ENCODE data around the gene FEM1C. TPM values are rescaled to one million over a fixed set of nuclear protein-coding genes. Genes with fewer than 3 reads are reported as not detected.

Gene FEM1C
- total and polyA plus RNA-seq, 10 donors, result 3.1 to 22.7 (median 16.9) TPM

- intact Hi-C loops (cut with DNase I; ENCODE audit: low total_unique reads), result no loop called here
Measured at GRCh38 chr5:115580941-115581340, 36.4 kb upstream of the FEM1C start.

DNA sequence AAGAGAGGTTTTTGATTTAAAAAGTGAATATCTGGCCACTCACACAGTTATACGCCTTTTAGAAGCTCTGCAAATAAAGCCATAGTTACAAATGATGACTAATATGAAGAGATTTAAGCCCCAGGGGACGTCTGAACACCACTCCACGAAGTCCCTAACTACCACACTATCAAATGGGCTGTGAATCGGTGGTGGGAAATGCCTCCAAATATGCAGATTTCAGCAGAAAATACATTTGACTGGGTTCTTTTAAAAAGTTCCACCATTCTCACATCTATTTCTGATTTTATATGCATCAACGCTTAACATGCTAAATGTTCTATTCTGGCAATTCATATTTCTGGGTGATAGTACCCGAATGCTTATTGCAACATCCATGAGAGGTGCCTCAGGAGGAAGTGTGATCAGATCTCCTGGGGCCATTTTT, 35.2 kb upstream of the FEM1C start:
- TF ChIP-seq POLR2A (IDR thresholded peaks at IDR 0.05) (no peak), POLR2AphosphoS5 (IDR thresholded peaks at IDR 0.05) (no peak), CTCF (IDR thresholded peaks at IDR 0.05 in 8 of 11, conservative IDR thresholded peaks at IDR 0.05 in 3 of 11) (no peak)
- WGBS, 5 donors, result 62 to 75% (median 67%) methylated on average over 6 of the region's 6 CpGs

More at GRCh38 chr5:115580941-115581340, 36.4 kb upstream of the FEM1C start:
- Histone ChIP-seq H3K27me3 (replicated peaks in 1 of 7) (no peaks in the 10 kb centered on the region), H3K27ac (no peak overlapping the region), H3K4me1 (peaks cover 0 to 17% (median 0%) of the 10 kb centered on the region in 6 donors), H3K4me3 (no peak overlapping the region), H3K36me3 (peaks cover 0 to 14% (median 0%) of the 10 kb centered on the region in 6 donors), H3K9me3 (no peaks in the 10 kb centered on the region)
- DNase-seq, result no peak
- 88 to 98% (median 94%) methylated on average over 2 of the region's 2 CpGs for WGBS, 5 donors
- TF ChIP-seq CTCF (IDR thresholded peaks at IDR 0.05 in 8 of 11, conservative IDR thresholded peaks at IDR 0.05 in 3 of 11) (no peak), POLR2A (IDR thresholded peaks at IDR 0.05) (no peak), POLR2AphosphoS5 (IDR thresholded peaks at IDR 0.05) (no peak)

DNA sequence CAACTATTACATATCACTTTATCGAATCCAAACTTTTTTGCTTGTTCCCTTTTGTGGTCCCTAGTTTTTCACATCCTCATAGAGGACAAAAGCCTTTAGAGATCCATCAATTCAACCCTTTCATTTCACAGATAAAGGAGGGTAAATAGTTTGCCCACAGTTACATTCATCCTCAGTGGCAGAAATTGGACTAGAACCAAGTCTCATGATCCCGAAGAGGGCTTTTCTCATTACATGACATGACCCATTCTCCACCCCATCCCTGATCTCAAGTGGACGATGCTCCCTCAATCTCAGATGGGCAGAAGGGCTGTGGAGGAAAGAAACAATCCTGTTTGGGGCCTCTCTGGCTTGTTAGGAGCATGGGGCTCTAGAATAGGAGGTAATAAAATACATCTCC, 34.6 kb upstream of the FEM1C start:
- no peak for DNase-seq
- H3K36me3 ChIP-seq, result peaks cover 0 to 14% (median 0%) of the 10 kb centered on the region in 6 donors
- TF ChIP-seq POLR2AphosphoS5 (IDR thresholded peaks at IDR 0.05) (no peak), POLR2A (IDR thresholded peaks at IDR 0.05) (no peak), CTCF (IDR thresholded peaks at IDR 0.05 in 8 of 11, conservative IDR thresholded peaks at IDR 0.05 in 3 of 11) (no peak)
- peaks cover 0 to 22% (median 0%) of the 10 kb centered on the region in 6 donors for H3K4me1 ChIP-seq
- no peaks in the 10 kb centered on the region for H3K27me3 ChIP-seq (replicated peaks in 1 of 7)
- 75 to 83% (median 79%) methylated on average over 3 of the region's 3 CpGs for WGBS, 5 donors
- no peak overlapping the region for H3K4me3 ChIP-seq
- no peak overlapping the region for H3K27ac ChIP-seq
- no peaks in the 10 kb centered on the region for H3K9me3 ChIP-seq
- intact Hi-C loops (cut with DNase I; ENCODE audit: low total_unique reads), result no loop called here

More for the DNA sequence above, 35.2 kb upstream of the FEM1C start:
- peaks cover 0 to 17% (median 0%) of the 10 kb centered on the region in 6 donors for H3K4me1 ChIP-seq
- peaks cover 0 to 14% (median 0%) of the 10 kb centered on the region in 6 donors for H3K36me3 ChIP-seq
- DNase-seq, result no peak
- H3K27me3 ChIP-seq (replicated peaks in 1 of 7), result no peaks in the 10 kb centered on the region
- no peaks in the 10 kb centered on the region for H3K9me3 ChIP-seq
- H3K4me3 ChIP-seq, result no peak overlapping the region
- H3K27ac ChIP-seq, result no peak overlapping the region
- intact Hi-C loops (cut with DNase I; ENCODE audit: low total_unique reads), result no loop called here

GRCh38 chr5:115578657-115579056, 34.1 kb upstream of the FEM1C start:
- no peaks in the 10 kb centered on the region for H3K9me3 ChIP-seq
- no peak for DNase-seq
- intact Hi-C loops (cut with DNase I; ENCODE audit: low total_unique reads), result no loop called here
- no peak overlapping the region for H3K27ac ChIP-seq
- H3K4me3 ChIP-seq, result no peak overlapping the region
- TF ChIP-seq CTCF (IDR thresholded peaks at IDR 0.05 in 8 of 11, conservative IDR thresholded peaks at IDR 0.05 in 3 of 11) (no peak), POLR2AphosphoS5 (IDR thresholded peaks at IDR 0.05) (no peak), POLR2A (IDR thresholded peaks at IDR 0.05) (no peak)
- peaks cover 0 to 14% (median 0%) of the 10 kb centered on the region in 6 donors for H3K36me3 ChIP-seq
- WGBS, 5 donors, result 64 to 68% (median 67%) methylated on average over 3 of the region's 3 CpGs
- H3K4me1 ChIP-seq, result peaks cover 0 to 23% (median 0%) of the 10 kb centered on the region in 6 donors
- no peaks in the 10 kb centered on the region for H3K27me3 ChIP-seq (replicated peaks in 1 of 7)

All from spleen (tissue), 11 donors.